Endothelial cell of hepatic sinusoid (primary cell): ENCODE measurements around the gene NOL12.

Source experiments
- in situ Hi-C: cut with HindIII; loops from 2 replicates; pipeline ENCODE4 v1.10.0; 2017; ENCODE audit warnings: low sequenced_read_pairs

The NOL12 gene

DNA sequence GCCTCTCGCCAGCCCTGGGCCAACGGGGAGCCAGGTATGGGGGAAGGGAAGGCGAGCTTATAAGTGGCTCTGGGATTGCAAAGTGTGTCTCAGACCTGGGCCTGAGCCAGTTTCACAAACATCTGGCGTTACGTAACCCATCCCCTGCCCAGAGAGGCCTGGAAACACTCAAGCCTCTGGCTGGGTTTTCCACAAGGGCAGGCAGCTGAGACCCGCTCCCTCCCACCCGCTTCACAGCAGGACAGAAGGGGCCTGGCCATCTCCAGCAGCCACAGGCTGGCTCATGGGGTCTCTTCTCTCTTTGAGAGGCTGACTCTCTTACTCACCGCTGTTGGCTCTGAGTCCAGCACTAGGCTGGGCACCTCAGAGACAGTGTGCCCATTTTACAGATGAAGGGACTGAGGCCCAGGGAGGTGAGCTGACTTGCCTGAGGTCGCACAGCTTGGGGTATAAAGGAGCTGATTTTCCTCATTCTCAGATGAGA is 55.2 kb downstream of the NOL12 start:
- in situ Hi-C loops = no loop called here

DNA sequence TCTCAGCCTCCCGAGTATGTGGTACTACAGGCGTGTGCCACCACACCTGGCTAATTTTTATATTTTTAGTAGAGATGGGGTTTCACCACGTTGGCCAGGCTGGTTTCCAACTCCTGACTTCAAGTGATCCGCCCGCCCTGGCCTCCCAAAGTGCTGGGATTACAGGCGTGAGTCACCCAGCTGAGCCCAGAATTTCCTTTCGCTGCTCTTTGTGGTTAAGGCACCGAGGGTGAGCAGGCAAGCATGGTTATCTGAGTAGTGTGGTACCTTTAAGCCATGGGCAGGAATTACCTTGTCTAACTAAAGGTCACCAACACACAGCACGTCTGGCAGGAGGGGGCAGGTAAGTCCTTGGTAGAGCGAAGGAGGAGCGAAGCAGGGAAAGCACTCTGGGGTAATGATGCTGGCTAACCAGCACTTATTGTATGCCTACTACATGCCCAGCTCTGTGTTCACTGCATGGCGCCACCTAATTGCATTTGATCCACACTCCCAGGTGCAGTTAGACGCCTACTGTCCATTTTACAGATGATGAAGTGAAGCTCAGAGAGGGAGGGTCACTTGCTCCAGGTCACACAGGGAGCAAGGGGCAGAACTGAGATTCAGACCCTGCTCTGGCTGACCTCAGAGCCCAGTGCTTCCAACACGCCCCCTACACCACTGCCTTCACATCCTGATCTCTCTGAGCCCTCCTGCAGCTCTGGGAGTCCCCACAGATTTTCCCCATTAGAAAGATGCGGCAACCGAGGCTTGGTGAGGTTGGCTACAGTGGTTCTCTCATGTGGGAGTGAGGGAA is 56.4 kb downstream of the NOL12 start:
- in situ Hi-C loops = no loop called here
